Activated CD4-positive, alpha-beta memory T cell treated with anti-CD3 and anti-CD28 coated beads for 36 hours (primary cell): ENCODE results near the gene LRRC74B. TPM values are rescaled to one million over a fixed set of nuclear protein-coding genes. Genes with fewer than 3 reads are reported as not detected.
"Not testable (repeated sequence)": the region's sequence is repeated elsewhere in the genome, so short reads cannot be mapped to it uniquely, and the experiment has no call there.

ENCODE experiments used
- CTCF ChIA-PET: fragments of 350-600 bp; sonication (Branson Sonifier 250); formaldehyde crosslinking; loops from one replicate; lab custom pipeline; 2021; ENCODE audit warnings: antibody characterized with exemption, inconsistent platforms; lab: Charles Lee
- POLR2A ChIA-PET: fragments of 350-600 bp; sonication (Branson Sonifier 250); formaldehyde crosslinking; loops from one replicate; lab custom pipeline; 2021; ENCODE audit warnings: antibody characterized with exemption; lab: Charles Lee
- DNase-seq: peaks from one replicate; pipeline ENCODE4 v3.0.0-alpha.2; 2020
- H3K27ac Mint-ChIP-seq: one replicate; pipeline ENCODE4 v1.8.0; 2021; ENCODE audit warnings: mixed read lengths
- H3K27me3 Mint-ChIP-seq: one replicate; pipeline ENCODE4 v1.8.0; 2021; ENCODE audit warnings: mixed read lengths
- H3K36me3 Mint-ChIP-seq: one replicate; pipeline ENCODE4 v1.8.0; 2021; ENCODE audit warnings: mixed read lengths
- H3K4me1 Mint-ChIP-seq: one replicate; pipeline ENCODE4 v1.8.0; 2021; ENCODE audit warnings: low read depth, mixed read lengths
- H3K4me3 Mint-ChIP-seq: one replicate; pipeline ENCODE4 v1.8.0; 2021; ENCODE audit warnings: mild to moderate bottlenecking, mixed read lengths
- H3K9me3 Mint-ChIP-seq: one replicate; pipeline ENCODE4 v1.8.0; 2021; ENCODE audit warnings: mixed read lengths
- intact Hi-C: fragments of 100-400 bp; cut with micrococcal nuclease; formaldehyde crosslinking; loops from one replicate; pipeline ENCODE4 v1.15.1; 2023
- total RNA-seq, 2 experiments: library from RNA; stranded (reverse); gene quantifications; one replicate each; pipeline ENCODE4 v1.2.3, GENCODE V29; 2021

LRRC74B gene
- total RNA-seq, 2 experiments from 2014 or later: not detected

GRCh38 chr22:21068681-21069276 is 23.0 kb downstream of the LRRC74B start:
- H3K4me1 Mint-ChIP-seq: peaks cover 4% of the 10 kb centered on the region
- no peak for DNase-seq
- H3K27me3 Mint-ChIP-seq: no peaks in the 10 kb centered on the region
- no peak overlapping the region for H3K4me3 Mint-ChIP-seq
- CTCF ChIA-PET: no interaction called here
- no peak overlapping the region for H3K27ac Mint-ChIP-seq
- H3K36me3 Mint-ChIP-seq: no peaks in the 10 kb centered on the region
- intact Hi-C loops: no loop called here
- POLR2A ChIA-PET: no interaction called here
- no peaks in the 10 kb centered on the region for H3K9me3 Mint-ChIP-seq

GRCh38 chr22:21069375-21069774 is 23.6 kb downstream of the LRRC74B start:
- no peaks in the 10 kb centered on the region for H3K9me3 Mint-ChIP-seq
- no peak for DNase-seq
- H3K27me3 Mint-ChIP-seq: no peaks in the 10 kb centered on the region
- POLR2A ChIA-PET: no interaction called here
- H3K4me1 Mint-ChIP-seq: peaks cover 4% of the 10 kb centered on the region
- CTCF ChIA-PET: no interaction called here
- H3K4me3 Mint-ChIP-seq: no peak overlapping the region
- intact Hi-C loops: no loop called here
- no peak overlapping the region for H3K27ac Mint-ChIP-seq
- no peaks in the 10 kb centered on the region for H3K36me3 Mint-ChIP-seq

- ChIA-PET CTCF (no interaction called here), POLR2A (no interaction called here)
- H3K4me3 Mint-ChIP-seq: no peak overlapping the region
- no peak for DNase-seq
- H3K4me1 Mint-ChIP-seq: peaks cover 4% of the 10 kb centered on the region
- H3K36me3 Mint-ChIP-seq: no peaks in the 10 kb centered on the region
- H3K27me3 Mint-ChIP-seq: no peaks in the 10 kb centered on the region
- intact Hi-C loops: no loop called here
- no peaks in the 10 kb centered on the region for H3K9me3 Mint-ChIP-seq
- no peak overlapping the region for H3K27ac Mint-ChIP-seq
Measured at GRCh38 chr22:21070690-21071615, 25.2 kb downstream of the LRRC74B start.

- CTCF ChIA-PET, H3K36me3 Mint-ChIP-seq, intact Hi-C loops, POLR2A ChIA-PET, H3K9me3 Mint-ChIP-seq, H3K27me3 Mint-ChIP-seq, H3K4me3 Mint-ChIP-seq, H3K4me1 Mint-ChIP-seq, H3K27ac Mint-ChIP-seq, DNase-seq: not testable (repeated sequence)
Measured at GRCh38 chr22:21071796-21072195, 26.1 kb downstream of the LRRC74B start.

- Mint-ChIP-seq H3K27ac (no peak overlapping the region), H3K36me3 (no peaks in the 10 kb centered on the region), H3K4me1 (peaks cover 4% of the 10 kb centered on the region), H3K9me3 (no peaks in the 10 kb centered on the region), H3K27me3 (no peaks in the 10 kb centered on the region), H3K4me3 (no peak overlapping the region)
- CTCF ChIA-PET: no interaction called here
- DNase-seq: no peak
- intact Hi-C loops: no loop called here
- POLR2A ChIA-PET: no interaction called here
Measured at GRCh38 chr22:21073023-21073422, 27.3 kb downstream of the LRRC74B start.

GRCh38 chr22:21073482-21073881 is 27.7 kb downstream of the LRRC74B start:
- no peak for DNase-seq
- H3K27me3 Mint-ChIP-seq: no peaks in the 10 kb centered on the region
- CTCF ChIA-PET: no interaction called here
- no peak overlapping the region for H3K4me3 Mint-ChIP-seq
- no peaks in the 10 kb centered on the region for H3K36me3 Mint-ChIP-seq
- H3K9me3 Mint-ChIP-seq: no peaks in the 10 kb centered on the region
- H3K27ac Mint-ChIP-seq: no peak overlapping the region
- POLR2A ChIA-PET: no interaction called here
- intact Hi-C loops: no loop called here
- H3K4me1 Mint-ChIP-seq: no peaks in the 10 kb centered on the region

GRCh38 chr22:21074102-21074715 is 28.5 kb downstream of the LRRC74B start:
- H3K27me3 Mint-ChIP-seq: no peaks in the 10 kb centered on the region

GRCh38 chr22:21075516-21076138 is 29.9 kb downstream of the LRRC74B start:
- no peaks in the 10 kb centered on the region for H3K4me1 Mint-ChIP-seq
- H3K9me3 Mint-ChIP-seq: no peaks in the 10 kb centered on the region
- no peaks in the 10 kb centered on the region for H3K27me3 Mint-ChIP-seq
- DNase-seq: no peak
- H3K4me3 Mint-ChIP-seq: no peak overlapping the region
- H3K27ac Mint-ChIP-seq: no peak overlapping the region
- intact Hi-C loops: no loop called here
- no peaks in the 10 kb centered on the region for H3K36me3 Mint-ChIP-seq
- ChIA-PET POLR2A (no interaction called here), CTCF (no interaction called here)

More at GRCh38 chr22:21074102-21074715, 28.5 kb downstream of the LRRC74B start:
- no peak overlapping the region for H3K27ac Mint-ChIP-seq
- H3K4me1 Mint-ChIP-seq: no peaks in the 10 kb centered on the region
- DNase-seq: no peak
- H3K36me3 Mint-ChIP-seq: no peaks in the 10 kb centered on the region
- intact Hi-C loops: no loop called here
- POLR2A ChIA-PET: no interaction called here
- H3K4me3 Mint-ChIP-seq: no peak overlapping the region
- CTCF ChIA-PET: no interaction called here
- H3K9me3 Mint-ChIP-seq: no peaks in the 10 kb centered on the region

- intact Hi-C loops: no loop called here
- no peak overlapping the region for H3K27ac Mint-ChIP-seq
Measured at GRCh38 chr22:21076912-21077625, 31.3 kb downstream of the LRRC74B start.

GRCh38 chr22:21077884-21078508 is 32.2 kb downstream of the LRRC74B start:
- DNase-seq: no peak
- Mint-ChIP-seq H3K4me3 (no peak overlapping the region), H3K9me3 (no peaks in the 10 kb centered on the region), H3K27me3 (no peaks in the 10 kb centered on the region), H3K36me3 (no peaks in the 10 kb centered on the region), H3K27ac (no peak overlapping the region), H3K4me1 (no peaks in the 10 kb centered on the region)
- intact Hi-C loops: no loop called here
- ChIA-PET POLR2A (no interaction called here), CTCF (no interaction called here)

More at GRCh38 chr22:21076912-21077625, 31.3 kb downstream of the LRRC74B start:
- no peaks in the 10 kb centered on the region for H3K27me3 Mint-ChIP-seq
- no peaks in the 10 kb centered on the region for H3K9me3 Mint-ChIP-seq
- no peaks in the 10 kb centered on the region for H3K4me1 Mint-ChIP-seq
- ChIA-PET POLR2A (no interaction called here), CTCF (no interaction called here)
- no peaks in the 10 kb centered on the region for H3K36me3 Mint-ChIP-seq
- H3K4me3 Mint-ChIP-seq: no peak overlapping the region
- no peak for DNase-seq

GRCh38 chr22:21078916-21079315 is 33.2 kb downstream of the LRRC74B start:
- ChIA-PET POLR2A (no interaction called here), CTCF (no interaction called here)
- intact Hi-C loops: no loop called here
- Mint-ChIP-seq H3K4me3 (no peak overlapping the region), H3K27me3 (no peaks in the 10 kb centered on the region), H3K36me3 (no peaks in the 10 kb centered on the region), H3K9me3 (no peaks in the 10 kb centered on the region), H3K27ac (no peak overlapping the region), H3K4me1 (no peaks in the 10 kb centered on the region)
- DNase-seq: no peak
